H1 (cell line): ENCODE measurements around the gene CFAP92. TPM values are rescaled to one million over a fixed set of nuclear protein-coding genes. Genes with fewer than 3 reads are reported as not detected.

Experiments
- CTCF ChIA-PET: fragments of 300-600 bp; sonication (Branson Sonifier 250); formaldehyde crosslinking; loops from one replicate; lab custom pipeline; 2021; ENCODE audit not compliant: partially characterized antibody; lab: Charles Lee
- POLR2A ChIA-PET: fragments of 300-600 bp; sonication (Branson Sonifier 250); formaldehyde crosslinking; loops from one replicate; lab custom pipeline; 2021; ENCODE audit warnings: inconsistent platforms; ENCODE audit not compliant: partially characterized antibody; lab: Charles Lee
- DNase-seq, 2 experiments: peaks; one replicate each; pipeline versions ENCODE4 v3.0.0 to v3.0.0-alpha.2; 2010 to 2022; ENCODE audit warnings: low spot score in 2 of 2, low read depth in 1 of 2, mixed read lengths in 1 of 2
- FAIRE-seq: peaks from 2 replicates; lab custom pipeline; 2011; peaks lifted over from hg19 to GRCh38; lab: Jason Lieb, UNC
- H2AFZ ChIP-seq: 2 replicates; pipeline ENCODE4 v1.8.1; 2012; ENCODE audit warnings: low read length, inconsistent platforms
- H2AK5ac ChIP-seq: 2 replicates; pipeline ENCODE4 v1.6.1; 2013; ENCODE audit warnings: low read depth, low read length
- H2BK120ac ChIP-seq: replicated peaks from 2 replicates; pipeline ENCODE3; 2013; ENCODE audit warnings: low read depth, low read length, inconsistent platforms
- H2BK12ac ChIP-seq: 2 replicates; pipeline ENCODE4 v1.6.1; 2013; ENCODE audit warnings: low read depth, low read length
- H2BK15ac ChIP-seq: 2 replicates; pipeline ENCODE4 v1.6.1; 2013; ENCODE audit warnings: low read length
- H2BK20ac ChIP-seq: 2 replicates; pipeline ENCODE4 v1.6.1; 2013; ENCODE audit warnings: low read length
- H2BK5ac ChIP-seq: 2 replicates; pipeline ENCODE4 v1.6.1; 2013; ENCODE audit warnings: low read depth, low read length
- H3K14ac ChIP-seq: 2 replicates; pipeline ENCODE4 v1.6.1; 2013; ENCODE audit warnings: inconsistent platforms; ENCODE audit not compliant: insufficient read length
- H3K18ac ChIP-seq: 2 replicates; pipeline ENCODE4 v1.6.1; 2013; ENCODE audit warnings: low read length; ENCODE audit errors: extremely low read depth
- H3K23ac ChIP-seq: 2 replicates; pipeline ENCODE4 v1.6.1; 2013; ENCODE audit warnings: inconsistent platforms; ENCODE audit not compliant: insufficient read length
- H3K23me2 ChIP-seq: 2 replicates; pipeline ENCODE4 v1.6.1; 2013; ENCODE audit warnings: low read depth, low read length
- H3K27ac ChIP-seq: 2 replicates; pipeline ENCODE4 v1.6.1; 2011; ENCODE audit warnings: low read depth, low read length, inconsistent platforms
- H3K27me3 ChIP-seq, 4 experiments: replicated peaks in 1 of 4; 1 replicate in 1 of 4; 2 replicates in 3 of 4; pipeline versions ENCODE4 v1.6.1 to v1.8.1; 2011 to 2013; ENCODE audit warnings: low read length in 3 of 4, mild to moderate bottlenecking in 3 of 4, inconsistent platforms in 2 of 4, mixed read lengths in 2 of 4, moderate library complexity in 1 of 4; ENCODE audit not compliant: control insufficient read depth in 3 of 4, insufficient read depth in 3 of 4; ENCODE audit errors: extremely low read depth in 1 of 4
- H3K36me3 ChIP-seq, 4 experiments: 2 replicates each; pipeline versions ENCODE4 v1.6.1 to v1.8.1; 2011 to 2013; ENCODE audit warnings: mild to moderate bottlenecking in 4 of 4, low read length in 3 of 4, moderate library complexity in 2 of 4, control low read depth in 1 of 4, inconsistent platforms in 1 of 4; ENCODE audit not compliant: insufficient read depth in 4 of 4, control insufficient read depth in 2 of 4
- H3K4ac ChIP-seq: replicated peaks from 2 replicates; pipeline ENCODE3; 2013; ENCODE audit warnings: low read length, low read depth, mixed read lengths, inconsistent platforms; ENCODE audit not compliant: insufficient read length
- H3K4me1 ChIP-seq, 4 experiments: replicated peaks in 1 of 4; 1 replicate in 1 of 4; 2 replicates in 3 of 4; pipeline versions ENCODE4 v1.6.1 to v1.8.1; 2011 to 2013; ENCODE audit warnings: low read length in 3 of 4, inconsistent platforms in 2 of 4, mixed read lengths in 1 of 4; ENCODE audit not compliant: insufficient read depth in 4 of 4, control insufficient read depth in 3 of 4
- H3K4me2 ChIP-seq, 2 experiments: 2 replicates each; pipeline versions ENCODE4 v1.6.1 to v1.8.1; 2011 to 2013; ENCODE audit warnings: low read depth in 2 of 2, low read length in 2 of 2, control low read depth in 1 of 2, inconsistent platforms in 1 of 2, mild to moderate bottlenecking in 1 of 2; ENCODE audit not compliant: insufficient read depth in 1 of 2
- H3K4me3 ChIP-seq, 4 experiments: fragments of 200-600, 300-600 bp in 1 of 4; sonication (generic), shearing (Covaris generic), sonication (Bioruptor Twin) in 1 of 4; 2 replicates each; pipeline versions ENCODE4 v1.5.1 to v1.8.1; 2011 to 2016; ENCODE audit warnings: low read length in 4 of 4, low read depth in 3 of 4, control low read depth in 2 of 4, inconsistent platforms in 2 of 4, mild to moderate bottlenecking in 2 of 4, mixed read lengths in 1 of 4, moderate library complexity in 1 of 4; ENCODE audit not compliant: insufficient read depth in 2 of 4; ENCODE audit errors: extremely low read depth in 1 of 4
- H3K56ac ChIP-seq: replicated peaks from 2 replicates; pipeline ENCODE3; 2013; ENCODE audit warnings: low read depth, mild to moderate bottlenecking, mixed read lengths, low read length, inconsistent platforms; ENCODE audit not compliant: insufficient read length
- H3K79me1 ChIP-seq: 2 replicates; pipeline ENCODE4 v1.6.1; 2013; ENCODE audit warnings: low read depth, low read length, control low read depth
- H3K79me2 ChIP-seq, 2 experiments: 2 replicates each; pipeline versions ENCODE4 v1.6.1 to v1.8.1; 2012 to 2013; ENCODE audit warnings: low read length in 2 of 2, mild to moderate bottlenecking in 2 of 2, inconsistent platforms in 1 of 2; ENCODE audit not compliant: insufficient read depth in 2 of 2, control insufficient read depth in 1 of 2
- H3K9ac ChIP-seq, 4 experiments: replicated peaks in 1 of 4; 1 replicate in 1 of 4; 2 replicates in 3 of 4; pipeline versions ENCODE4 v1.6.1 to v1.8.1; 2011 to 2013; ENCODE audit warnings: low read depth in 3 of 4, low read length in 3 of 4, control low read depth in 2 of 4, mild to moderate bottlenecking in 2 of 4, moderate library complexity in 2 of 4, inconsistent platforms in 1 of 4; ENCODE audit errors: extremely low read depth in 1 of 4
- H3K9me3 ChIP-seq, 2 experiments: 2 replicates each; pipeline versions ENCODE4 v1.6.1 to v1.8.1; 2012 to 2013; ENCODE audit warnings: mild to moderate bottlenecking in 2 of 2, moderate library complexity in 2 of 2, control low read depth in 1 of 2, inconsistent platforms in 1 of 2, low read depth in 1 of 2, low read length in 1 of 2, mixed read lengths in 1 of 2; ENCODE audit not compliant: insufficient read depth in 2 of 2
- H4K20me1 ChIP-seq, 2 experiments: replicated peaks in 1 of 2; 2 replicates each; pipeline versions ENCODE3 to v1.8.1; 2011 to 2013; ENCODE audit warnings: inconsistent platforms in 2 of 2, low read length in 2 of 2, mild to moderate bottlenecking in 1 of 2; ENCODE audit not compliant: insufficient read depth in 2 of 2, control insufficient read depth in 1 of 2
- H4K5ac ChIP-seq: 2 replicates; pipeline ENCODE4 v1.6.1; 2013; ENCODE audit warnings: low read length, low read depth, mixed read lengths, inconsistent platforms; ENCODE audit not compliant: insufficient read length
- H4K8ac ChIP-seq: 2 replicates; pipeline ENCODE4 v1.8.0; 2013; ENCODE audit warnings: mild to moderate bottlenecking, moderate library complexity, low read length, inconsistent platforms; ENCODE audit not compliant: insufficient read depth; ENCODE audit errors: extremely low read depth
- H4K91ac ChIP-seq: replicated peaks from 2 replicates; pipeline ENCODE3; 2013; ENCODE audit warnings: low read length, mixed read lengths, inconsistent platforms; ENCODE audit not compliant: insufficient read length
- KDM1A ChIP-seq: fragments of 200-600, 300-600 bp; sonication (generic); IDR thresholded peaks from 2 replicates; pipeline ENCODE4 v1.7.1; 2016; ENCODE audit warnings: mild to moderate bottlenecking, low read length, borderline replicate concordance
- MAX ChIP-seq: IDR thresholded peaks from 2 replicates; pipeline ENCODE4 v1.6.1; 2012; ENCODE audit warnings: inconsistent platforms
- SAP30 ChIP-seq: fragments of 300-600 bp; sonication (generic); IDR thresholded peaks from 2 replicates; pipeline ENCODE4 v1.7.1; 2012; ENCODE audit warnings: low read length, moderate library complexity, mild to moderate bottlenecking, inconsistent platforms; ENCODE audit not compliant: insufficient read depth, insufficient replicate concordance
- SP2 ChIP-seq: IDR thresholded peaks from 2 replicates; pipeline ENCODE4 v1.6.1; 2012; ENCODE audit warnings: mild to moderate bottlenecking, low read length, inconsistent platforms
- SP4 ChIP-seq: IDR thresholded peaks from 2 replicates; pipeline ENCODE4 v1.6.1; 2012; ENCODE audit warnings: low read length, inconsistent platforms
- SRF ChIP-seq: IDR thresholded peaks from 2 replicates; pipeline ENCODE4 v1.6.1; 2011; ENCODE audit warnings: mild to moderate bottlenecking, low read depth, low read length, moderate library complexity
- SUZ12 ChIP-seq: fragments of 200-600 bp; sonication (generic); IDR thresholded peaks from 2 replicates; pipeline ENCODE4 v1.6.1; 2012; ENCODE audit warnings: mild to moderate bottlenecking, inconsistent platforms, low read length, moderate library complexity, mixed read lengths
- TAF1 ChIP-seq: IDR thresholded peaks from 2 replicates; pipeline ENCODE4 v1.6.1; 2011; ENCODE audit warnings: mild to moderate bottlenecking, low read depth, low read length
- TCF12 ChIP-seq: IDR thresholded peaks from 2 replicates; pipeline ENCODE4 v1.6.1; 2011; ENCODE audit warnings: low read depth, mild to moderate bottlenecking, low read length
- WGBS, 2 experiments: shearing (Covaris generic) in 1 of 2; methylation state at CpG; one replicate each; pipeline versions ENCODE4 v1.1.6 to v1.1.7; 2013 to 2015; ENCODE audit warnings: low lambda C conversion rate in 2 of 2, mixed read lengths in 2 of 2, inconsistent platforms in 1 of 2, low coverage in 1 of 2, missing lambda C conversion rate in 1 of 2; ENCODE audit not compliant: insufficient replicate concordance in 2 of 2, insufficient coverage in 1 of 2, insufficient read length in 1 of 2; ENCODE audit errors: extremely low coverage in 1 of 2, missing lambda C conversion rate in 1 of 2; 5-methylcytosine and 5-hydroxymethylcytosine counted together
- polyA plus RNA-seq, 7 experiments: library from polyadenylated mRNA; depleted of rRNA in 3 of 7; stranded (reverse) in 5 of 7; unstranded in 2 of 7; fragments of >200 nt in 5 of 7; fragments of 200-250 nt in 2 of 7; gene quantifications; 1 replicate in 5 of 7; 2 replicates in 1 of 7; 4 replicates in 1 of 7; pipeline versions ENCODE4 v1.2.1 to v1.2.3, GENCODE V29; 2011 to 2013; ENCODE audit warnings: missing spikeins in 2 of 7, mixed read lengths in 2 of 7
- total RNA-seq: library from RNA; stranded (reverse); fragmentation: NEBNext Ultra II Directional; extraction: Animal tissue kit (Norgen Biotek cat#: 25700); gene quantifications from 2 replicates; pipeline ENCODE4 v1.2.1, GENCODE V29; 2021

CFAP92 gene
- total and polyA plus RNA-seq, 2 of the 8 experiments (the other 6 are each of a cell fraction or from before 2014, with no cell fraction given) = 0.77 to 2.0 TPM

- H2AFZ ChIP-seq = no peak overlapping the region
- H3K27ac ChIP-seq = no peak overlapping the region
- peak overlapping the region in 1 of 4 experiments; percentile 20; a peak in 2 of 8 replicates for H3K4me3 ChIP-seq
- no peak overlapping the region for H3K14ac ChIP-seq
- TF ChIP-seq TAF1 (no peak), SP4 (no peak), SRF (no peak), SUZ12 (no peak), SP2 (no peak), MAX (no peak), SAP30 (no peak), KDM1A (no peak), TCF12 (no peak)
- no peak overlapping the region for H2BK20ac ChIP-seq
- peaks cover 2 to 9% of the 10 kb centered on the region in 2 experiments for H4K20me1 ChIP-seq
- H3K9ac ChIP-seq = no peak overlapping the region
- peak overlapping the region; percentile 17; a peak in 1 of 4 replicates for H3K4me2 ChIP-seq
- no peak overlapping the region for H3K4ac ChIP-seq
- no peak overlapping the region for H4K8ac ChIP-seq
- no peak overlapping the region for H2BK12ac ChIP-seq
- peaks cover 0 to 9% (median 0%) of the 10 kb centered on the region in 4 experiments; a peak in 1 of 8 replicates for H3K36me3 ChIP-seq
- H2BK5ac ChIP-seq = no peak overlapping the region
- 72% methylated on average over 3 of the region's 3 CpGs; no CpG with 5 or more reads in 1 of the 2 experiments for WGBS, 2 experiments
- H4K91ac ChIP-seq = no peak overlapping the region
- peaks cover 22% of the 10 kb centered on the region; the same call in 1 of the 2 replicates for H3K23me2 ChIP-seq
- H3K18ac ChIP-seq = no peak overlapping the region; the same call in 1 of the 2 replicates
- H4K5ac ChIP-seq = no peak overlapping the region
- no peak overlapping the region for H2AK5ac ChIP-seq
- ChIA-PET CTCF (interaction anchor here (0.8 to 6.0 kb wide), 11 partner anchors 9 to 378 kb away, joined by 3 to 40 read pairs (median 6); a partner anchor contains a TSS), POLR2A (no interaction called here)
- no peak overlapping the region for H3K56ac ChIP-seq
- H3K27me3 ChIP-seq = peaks cover 40 to 48% (median 45%) of the 10 kb centered on the region in 4 experiments
- H3K23ac ChIP-seq = no peak overlapping the region
- H2BK120ac ChIP-seq = no peak overlapping the region
- no peaks in the 10 kb centered on the region for H3K9me3 ChIP-seq
- DNase-seq (no peak), FAIRE-seq (no peak)
- H3K79me2 ChIP-seq = no peaks in the 10 kb centered on the region
- no peaks in the 10 kb centered on the region for H3K79me1 ChIP-seq
- peaks cover 7 to 21% (median 15%) of the 10 kb centered on the region in 4 experiments for H3K4me1 ChIP-seq
- H2BK15ac ChIP-seq = no peak overlapping the region
These were observed 4.7 kb upstream of the CFAP92 start for GRCh38 chr3:128998561-128998960.
